Thyroid gland (tissue), 4 donors: ENCODE data around the gene ANGPT4.

ENCODE experiments used
- POLR2A ChIP-seq, 2 donors: fragments of 450-650 bp; IDR thresholded peaks; one replicate each; pipeline ENCODE4 v1.6.1; 2017; ENCODE audit warnings: antibody characterized with exemption in 2 of 2, mild to moderate bottlenecking in 2 of 2, moderate library complexity in 1 of 2
- TF ChIP-seq, protein P1 (sequence below), 6 experiments: fragments of 200-600 bp in 3 of 6; fragments of 450-650 bp in 3 of 6; sonication (generic) in 3 of 6; IDR thresholded peaks; one replicate each; pipeline ENCODE4 v1.5.1; 2016 to 2019; ENCODE audit warnings: antibody characterized with exemption in 6 of 6, mild to moderate bottlenecking in 2 of 6, inconsistent platforms in 1 of 6, moderate library complexity in 1 of 6

DNA sequence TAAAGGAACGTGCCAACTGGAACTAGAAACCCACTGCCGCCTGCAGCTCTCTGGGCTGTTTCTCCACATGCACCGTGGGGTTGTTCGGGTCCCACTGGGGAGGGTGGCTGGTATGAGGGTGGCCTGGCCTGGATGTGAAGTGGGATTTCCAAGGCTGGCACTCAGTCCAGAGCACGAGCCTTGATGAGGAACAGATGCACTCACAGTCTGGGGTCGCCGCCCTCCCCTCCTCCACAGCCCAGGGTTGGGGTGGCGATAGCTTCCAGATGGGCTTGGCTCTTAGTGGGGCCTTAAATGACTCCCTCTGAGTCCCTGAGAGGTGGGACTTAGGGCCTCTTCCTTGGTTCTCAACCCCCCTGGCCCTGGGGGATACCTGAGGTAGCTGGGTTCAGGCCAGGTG lies 30.7 kb upstream of the ANGPT4 start:
- TF ChIP-seq, protein P1, sequence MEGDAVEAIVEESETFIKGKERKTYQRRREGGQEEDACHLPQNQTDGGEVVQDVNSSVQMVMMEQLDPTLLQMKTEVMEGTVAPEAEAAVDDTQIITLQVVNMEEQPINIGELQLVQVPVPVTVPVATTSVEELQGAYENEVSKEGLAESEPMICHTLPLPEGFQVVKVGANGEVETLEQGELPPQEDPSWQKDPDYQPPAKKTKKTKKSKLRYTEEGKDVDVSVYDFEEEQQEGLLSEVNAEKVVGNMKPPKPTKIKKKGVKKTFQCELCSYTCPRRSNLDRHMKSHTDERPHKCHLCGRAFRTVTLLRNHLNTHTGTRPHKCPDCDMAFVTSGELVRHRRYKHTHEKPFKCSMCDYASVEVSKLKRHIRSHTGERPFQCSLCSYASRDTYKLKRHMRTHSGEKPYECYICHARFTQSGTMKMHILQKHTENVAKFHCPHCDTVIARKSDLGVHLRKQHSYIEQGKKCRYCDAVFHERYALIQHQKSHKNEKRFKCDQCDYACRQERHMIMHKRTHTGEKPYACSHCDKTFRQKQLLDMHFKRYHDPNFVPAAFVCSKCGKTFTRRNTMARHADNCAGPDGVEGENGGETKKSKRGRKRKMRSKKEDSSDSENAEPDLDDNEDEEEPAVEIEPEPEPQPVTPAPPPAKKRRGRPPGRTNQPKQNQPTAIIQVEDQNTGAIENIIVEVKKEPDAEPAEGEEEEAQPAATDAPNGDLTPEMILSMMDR (IDR thresholded peaks at IDR 0.05), result no peak
- no peak for TF ChIP-seq POLR2A (IDR thresholded peaks at IDR 0.05)
